GM21526 (cell line): ENCODE measurements around the gene RBM19.
"Not testable (repeated sequence)": the region's sequence is repeated elsewhere in the genome, so short reads cannot be mapped to it uniquely, and the experiment has no call there.

Experiments
- ATAC-seq: cut with Tn5 transposase; IDR thresholded peaks from one replicate; pipeline ENCODE4 v1.9.1; 2021; ENCODE audit warnings: moderate library complexity; ENCODE audit not compliant: unreplicated experiment, low FRiP score

The RBM19 gene, protein sequence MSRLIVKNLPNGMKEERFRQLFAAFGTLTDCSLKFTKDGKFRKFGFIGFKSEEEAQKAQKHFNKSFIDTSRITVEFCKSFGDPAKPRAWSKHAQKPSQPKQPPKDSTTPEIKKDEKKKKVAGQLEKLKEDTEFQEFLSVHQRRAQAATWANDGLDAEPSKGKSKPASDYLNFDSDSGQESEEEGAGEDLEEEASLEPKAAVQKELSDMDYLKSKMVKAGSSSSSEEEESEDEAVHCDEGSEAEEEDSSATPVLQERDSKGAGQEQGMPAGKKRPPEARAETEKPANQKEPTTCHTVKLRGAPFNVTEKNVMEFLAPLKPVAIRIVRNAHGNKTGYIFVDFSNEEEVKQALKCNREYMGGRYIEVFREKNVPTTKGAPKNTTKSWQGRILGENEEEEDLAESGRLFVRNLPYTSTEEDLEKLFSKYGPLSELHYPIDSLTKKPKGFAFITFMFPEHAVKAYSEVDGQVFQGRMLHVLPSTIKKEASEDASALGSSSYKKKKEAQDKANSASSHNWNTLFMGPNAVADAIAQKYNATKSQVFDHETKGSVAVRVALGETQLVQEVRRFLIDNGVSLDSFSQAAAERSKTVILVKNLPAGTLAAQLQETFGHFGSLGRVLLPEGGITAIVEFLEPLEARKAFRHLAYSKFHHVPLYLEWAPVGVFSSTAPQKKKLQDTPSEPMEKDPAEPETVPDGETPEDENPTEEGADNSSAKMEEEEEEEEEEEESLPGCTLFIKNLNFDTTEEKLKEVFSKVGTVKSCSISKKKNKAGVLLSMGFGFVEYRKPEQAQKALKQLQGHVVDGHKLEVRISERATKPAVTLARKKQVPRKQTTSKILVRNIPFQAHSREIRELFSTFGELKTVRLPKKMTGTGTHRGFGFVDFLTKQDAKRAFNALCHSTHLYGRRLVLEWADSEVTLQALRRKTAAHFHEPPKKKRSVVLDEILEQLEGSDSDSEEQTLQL

DNA sequence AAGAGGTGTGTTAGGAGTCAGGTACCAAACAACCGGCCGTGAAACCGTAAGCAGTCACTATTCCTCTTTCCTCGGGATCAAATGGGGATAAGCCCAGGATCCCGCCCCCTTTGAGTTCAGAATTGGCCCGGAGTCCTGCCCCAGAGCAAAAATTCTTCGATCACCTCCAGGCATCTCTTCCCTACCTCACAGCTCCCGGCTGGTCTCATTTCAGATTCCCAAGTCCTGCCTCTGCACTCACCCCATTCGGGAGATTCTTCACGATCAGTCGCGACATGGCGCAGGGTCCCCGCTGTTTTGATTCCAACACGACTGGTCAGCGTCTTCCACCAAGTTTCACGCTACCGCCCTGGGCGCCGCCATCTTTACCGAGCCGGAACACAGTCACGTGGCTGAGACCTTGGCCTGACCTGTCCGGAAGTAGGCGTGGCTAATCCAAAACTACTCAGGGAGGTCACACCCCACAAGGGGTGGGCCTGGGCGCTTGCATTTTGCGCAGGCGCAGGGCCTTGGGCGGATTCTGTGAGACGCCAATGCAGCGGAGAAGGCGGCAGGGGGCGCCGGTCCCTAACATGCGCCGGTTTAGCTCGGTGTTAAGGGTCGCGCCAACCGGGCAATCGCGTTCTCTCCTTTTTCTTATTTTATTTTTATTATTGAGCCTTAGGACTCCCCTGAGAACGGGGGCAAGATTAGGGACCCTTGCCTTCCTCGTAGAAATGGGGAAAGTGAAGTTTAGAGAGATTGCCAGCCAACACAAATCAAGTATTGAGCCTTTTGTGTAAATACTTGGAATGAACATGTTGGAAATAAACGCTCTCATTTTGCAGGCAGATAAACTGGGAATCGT is at the start of gene RBM19:
TSS of gene RBM19 (minus strand) at position 375 of the 847 bp plus-strand sequence. CDS start at position 277, 98 bp downstream.
- ATAC-seq = peak; percentile 97

DNA sequence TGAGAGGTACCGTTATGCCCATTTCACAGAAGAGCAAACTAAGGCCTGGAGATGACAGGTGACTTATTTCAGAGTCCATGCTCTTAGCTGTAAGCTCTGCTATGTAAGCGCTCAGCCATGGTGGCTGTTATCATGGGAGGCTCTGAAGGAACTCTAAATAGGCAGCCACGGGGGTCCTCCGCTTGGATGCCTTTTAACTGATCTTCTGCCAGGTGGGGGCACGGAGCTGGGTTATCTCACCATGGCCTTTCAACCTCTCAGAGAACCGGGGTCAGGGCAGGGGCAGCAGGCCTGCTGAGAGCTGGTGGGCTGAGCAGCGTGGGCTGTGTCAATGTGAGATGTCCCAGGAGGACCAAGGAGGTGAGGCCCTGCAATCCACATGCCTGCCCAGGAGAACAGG is 49.7 kb upstream of the RBM19 start:
- no peak for ATAC-seq

DNA sequence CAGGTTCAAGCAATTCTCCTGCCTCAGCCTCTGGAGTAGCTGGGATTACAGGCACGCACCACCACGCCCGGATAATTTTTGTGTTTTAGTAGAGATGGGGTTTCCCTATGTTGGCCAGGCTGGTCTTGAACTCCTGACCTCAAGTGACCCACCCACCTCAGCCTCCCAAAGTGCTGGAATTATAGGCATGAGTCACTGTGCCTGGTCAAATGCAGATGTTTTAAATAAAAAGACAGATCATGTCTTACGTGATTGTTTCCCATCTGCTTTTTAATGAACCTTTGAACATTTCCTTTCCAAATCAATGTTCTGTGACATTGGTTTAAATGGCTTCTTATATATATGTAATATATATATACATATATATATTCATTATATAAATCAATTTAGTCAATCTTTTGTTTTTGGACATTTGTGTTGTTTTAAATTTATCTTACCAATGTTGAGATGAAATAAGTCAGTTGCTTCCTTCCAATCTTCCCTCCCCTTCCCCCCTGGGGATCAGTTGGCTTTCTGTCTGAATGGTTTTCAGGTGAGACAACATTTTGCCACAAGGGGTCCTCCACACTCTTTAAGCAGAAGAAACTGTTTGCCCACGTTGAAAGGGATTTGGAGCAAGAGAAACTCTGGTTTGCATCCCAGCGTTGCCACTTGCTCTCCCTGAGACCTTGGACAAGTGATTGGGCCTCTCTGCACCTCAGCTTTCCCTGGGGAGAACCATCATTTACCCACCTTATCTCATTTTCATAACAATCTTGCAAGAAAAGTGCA is 47.6 kb upstream of the RBM19 start:
- no peak for ATAC-seq

DNA sequence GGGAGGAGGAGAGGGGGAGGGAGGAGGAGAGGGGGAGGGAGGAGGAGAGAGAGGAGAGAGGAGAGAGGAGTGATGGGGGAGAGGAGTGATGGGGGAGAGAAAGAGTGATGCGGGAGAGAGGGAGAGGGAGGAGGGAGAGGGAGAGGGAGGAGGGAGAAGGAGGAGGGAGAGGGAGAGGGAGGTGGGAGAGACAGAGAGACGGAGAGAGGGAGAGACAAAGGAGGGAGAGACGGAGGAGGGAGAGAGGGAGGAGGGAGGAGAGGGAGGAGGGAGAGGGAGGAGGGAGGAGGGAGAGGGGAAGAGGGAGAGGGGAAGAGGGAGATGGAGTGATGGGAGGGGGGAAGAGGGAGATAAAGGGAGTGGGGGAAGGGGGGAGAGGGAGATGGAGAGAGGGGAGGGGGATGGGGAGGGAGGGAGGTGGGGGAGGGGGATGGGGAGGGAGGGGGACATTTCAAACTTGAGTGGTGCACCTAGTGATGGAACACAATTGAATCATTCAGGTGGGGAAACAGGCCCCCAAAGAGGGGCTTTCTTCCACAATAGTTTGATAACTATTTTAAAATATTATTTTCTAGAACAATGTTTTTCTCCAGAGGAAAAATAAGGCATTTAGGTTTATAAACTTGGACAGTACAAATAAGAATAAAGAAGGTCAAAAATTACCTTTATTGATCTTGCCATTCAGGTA is 46.8 kb upstream of the RBM19 start:
- ATAC-seq = no peak

DNA sequence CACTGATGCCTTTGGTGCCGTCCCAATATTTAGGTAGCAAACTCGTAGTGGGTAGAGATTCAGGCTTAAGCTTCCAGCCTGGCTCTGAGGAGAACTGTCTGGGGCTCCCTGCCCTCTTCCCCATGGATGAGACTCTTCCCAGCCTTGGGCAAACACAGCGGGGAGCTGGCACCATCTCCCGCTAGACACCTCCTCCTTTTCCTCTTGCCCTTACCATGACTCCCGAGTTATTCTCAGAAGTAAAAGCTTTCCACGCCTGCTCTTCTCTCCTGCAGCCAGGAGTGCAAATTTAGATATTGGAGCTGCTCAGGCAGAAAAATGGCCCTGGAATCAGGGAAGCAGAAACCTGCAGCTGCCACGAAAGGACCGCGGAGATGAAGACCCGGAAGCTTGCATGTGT is 45.6 kb upstream of the RBM19 start:
- ATAC-seq = no peak

DNA sequence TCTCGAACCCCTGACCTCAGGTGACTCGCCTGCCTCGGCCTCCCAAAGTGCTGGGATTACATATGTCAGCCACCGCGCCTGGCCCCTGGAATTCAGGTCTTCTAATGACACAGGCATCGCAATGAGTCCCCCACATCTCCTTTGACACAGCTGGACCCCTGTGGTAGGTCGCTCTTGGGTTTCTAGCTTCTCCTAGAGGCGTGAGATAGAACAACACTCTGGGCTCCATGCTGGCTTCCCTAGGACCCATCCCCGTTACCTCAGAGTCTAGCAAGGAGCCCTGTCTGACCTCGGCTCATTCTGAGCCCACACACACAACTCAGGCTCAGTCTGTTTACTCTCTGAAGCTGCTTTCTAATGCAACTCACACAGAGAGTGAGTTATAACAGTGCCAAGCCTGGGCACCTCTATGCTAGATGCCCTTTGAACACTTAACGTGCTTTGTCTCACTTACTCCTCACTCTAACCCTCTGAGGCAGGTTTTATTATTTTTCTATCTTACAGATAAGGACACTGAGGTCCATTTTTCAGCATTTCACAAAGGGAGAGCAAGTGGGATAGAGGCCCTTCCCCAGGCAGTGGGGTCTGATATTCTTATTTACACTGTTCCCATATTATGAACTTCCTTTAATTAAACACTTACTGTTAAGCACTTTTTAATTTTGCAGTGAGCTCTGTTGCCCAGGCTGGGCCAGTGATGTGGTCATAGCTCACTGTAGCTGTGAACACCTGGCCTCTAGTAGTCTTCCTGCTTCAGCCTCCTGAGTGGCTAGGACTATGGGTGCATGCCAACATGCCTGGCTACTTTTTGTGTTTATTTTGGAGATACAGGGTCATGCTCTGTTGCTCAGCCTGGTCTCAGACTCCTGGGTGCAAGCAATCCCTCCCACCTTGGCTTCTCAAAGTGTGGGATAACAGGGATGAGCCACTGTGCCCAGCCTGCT is 40.6 kb upstream of the RBM19 start:
- ATAC-seq = no peak

DNA sequence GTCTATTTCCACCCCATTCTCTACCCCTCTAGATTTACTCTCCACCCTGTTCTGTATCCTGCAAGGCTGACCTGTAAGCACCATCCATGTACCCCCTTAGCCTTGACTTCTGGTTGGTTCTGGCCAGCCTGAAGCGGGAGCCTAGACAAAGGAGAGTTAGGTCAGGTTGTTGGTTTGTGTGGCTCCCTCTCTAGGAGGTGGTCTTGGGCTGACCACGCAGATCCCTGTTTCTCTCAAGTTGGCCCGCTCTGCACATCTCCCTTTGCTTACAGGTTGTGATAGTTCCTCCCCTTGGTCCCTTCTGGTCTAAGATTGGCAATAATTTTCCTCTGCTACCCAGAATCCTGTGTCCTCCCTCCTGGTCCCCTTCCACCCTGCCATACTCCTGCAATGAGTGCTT is 38.3 kb upstream of the RBM19 start:
- ATAC-seq = no peak

DNA sequence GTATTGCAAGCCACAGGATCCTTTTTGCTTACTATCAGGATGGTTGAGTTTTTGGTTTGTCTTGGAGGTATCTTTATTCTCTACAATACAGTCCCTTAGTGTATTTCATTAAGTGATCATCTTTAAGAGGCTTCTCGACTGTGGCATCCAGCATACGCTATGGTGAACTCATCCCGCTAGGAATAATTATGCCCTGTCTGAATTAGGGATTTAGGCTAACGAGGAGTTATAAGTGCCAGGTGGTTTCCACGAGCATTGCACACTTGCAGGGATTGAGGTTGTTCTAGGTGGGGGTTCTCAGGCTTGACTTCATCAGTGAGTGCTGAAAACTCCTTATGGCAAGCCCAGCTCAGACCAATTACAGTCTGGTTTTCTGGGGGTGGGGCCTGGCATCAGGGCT is 37.2 kb upstream of the RBM19 start:
- no peak for ATAC-seq

DNA sequence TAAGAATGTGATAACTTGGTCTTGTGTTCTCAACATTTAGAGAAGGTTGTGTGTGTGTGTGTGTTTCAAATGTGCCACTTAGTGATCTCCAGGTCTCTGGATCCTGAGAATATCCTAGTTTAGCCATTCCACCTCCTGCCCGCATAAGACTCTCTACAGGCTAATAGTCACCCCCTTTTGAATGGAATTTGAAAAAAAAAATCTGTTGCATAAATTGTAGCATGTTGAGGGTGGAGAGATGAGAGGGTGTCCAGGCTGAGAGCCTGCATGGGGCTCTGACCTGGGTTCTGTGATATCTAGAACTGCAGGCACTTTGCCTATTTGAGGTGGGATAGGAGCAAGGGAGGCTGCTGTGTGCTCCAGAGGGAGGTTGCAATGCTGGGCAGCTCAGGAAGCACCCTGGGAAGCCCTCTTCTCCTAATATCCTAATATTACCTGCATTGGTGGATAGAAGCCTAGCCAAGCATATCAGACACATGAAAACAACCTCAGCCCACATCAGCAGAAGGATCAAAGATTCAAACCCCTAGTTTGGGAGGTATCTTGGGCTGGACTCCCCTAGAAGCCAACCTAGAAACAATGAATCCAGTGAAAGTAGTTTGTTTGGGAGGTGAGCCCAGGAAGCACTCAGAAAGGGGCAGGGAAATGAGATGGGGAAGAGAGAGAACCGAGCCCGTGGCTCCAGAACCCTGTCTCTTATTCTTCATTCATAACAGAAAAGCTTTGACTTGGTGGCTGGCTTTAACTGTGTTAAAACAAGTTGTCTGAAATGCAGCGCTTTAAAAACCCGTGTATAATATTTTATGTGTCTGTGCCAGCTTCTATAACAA is 35.6 kb upstream of the RBM19 start:
- no peak for ATAC-seq

DNA sequence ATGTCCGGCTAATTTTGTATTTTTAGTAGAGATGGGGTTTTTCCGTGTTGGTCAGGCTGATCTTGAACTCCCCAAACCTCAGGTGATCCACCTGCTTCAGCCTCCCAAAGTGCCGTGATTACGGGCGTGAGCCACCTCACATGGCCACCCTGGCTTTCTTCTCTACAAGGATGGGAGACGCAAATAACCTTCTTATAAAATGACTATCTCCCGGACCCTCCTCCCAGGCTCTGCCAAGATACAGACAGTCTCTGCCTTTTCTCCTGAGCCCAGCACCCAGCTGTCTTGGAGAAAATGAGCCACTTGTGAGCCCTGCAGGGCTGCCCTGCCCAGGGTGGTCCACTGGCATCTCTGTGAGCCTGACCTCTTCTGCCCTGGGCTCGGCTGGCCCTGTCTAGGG is 34.7 kb upstream of the RBM19 start:
- ATAC-seq = no peak

DNA sequence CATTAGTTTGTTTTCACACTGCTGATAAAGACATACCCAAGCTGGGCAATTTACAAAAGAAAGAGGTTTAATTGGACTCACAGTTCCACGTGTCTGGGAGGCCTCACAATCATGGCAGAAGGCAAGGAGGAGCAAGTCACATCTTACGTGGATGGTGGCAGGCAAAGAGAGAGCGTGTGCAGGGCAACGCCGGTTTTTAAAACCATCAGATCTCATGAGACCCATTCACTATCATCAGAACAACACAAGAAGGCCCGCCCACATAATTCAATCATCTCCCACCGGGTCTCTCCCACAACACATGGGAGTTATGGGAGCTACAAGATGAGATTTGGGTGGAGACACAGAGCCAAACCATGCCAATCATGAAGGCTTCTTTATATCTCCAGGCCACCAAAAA is 34.1 kb upstream of the RBM19 start:
- ATAC-seq = not testable (repeated sequence)

DNA sequence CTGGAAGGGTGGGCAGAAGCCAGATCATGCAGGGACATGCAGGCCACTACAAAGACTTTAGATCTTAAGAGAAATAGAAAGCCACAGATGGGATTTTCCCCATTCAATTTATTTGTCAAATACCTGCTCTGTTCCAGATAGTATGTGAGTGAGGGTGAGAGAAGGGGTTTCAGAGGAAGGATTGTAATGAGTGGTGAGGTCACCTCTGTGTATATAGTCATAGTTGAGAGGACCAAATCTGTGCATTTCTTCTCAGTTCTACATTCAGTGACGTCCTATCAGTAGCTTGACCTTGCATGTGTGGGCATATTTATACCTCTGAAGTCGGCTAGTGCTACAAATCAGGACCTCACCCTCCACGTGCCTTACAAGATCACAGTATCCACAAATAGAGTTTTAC is 31.2 kb upstream of the RBM19 start:
- ATAC-seq = no peak

DNA sequence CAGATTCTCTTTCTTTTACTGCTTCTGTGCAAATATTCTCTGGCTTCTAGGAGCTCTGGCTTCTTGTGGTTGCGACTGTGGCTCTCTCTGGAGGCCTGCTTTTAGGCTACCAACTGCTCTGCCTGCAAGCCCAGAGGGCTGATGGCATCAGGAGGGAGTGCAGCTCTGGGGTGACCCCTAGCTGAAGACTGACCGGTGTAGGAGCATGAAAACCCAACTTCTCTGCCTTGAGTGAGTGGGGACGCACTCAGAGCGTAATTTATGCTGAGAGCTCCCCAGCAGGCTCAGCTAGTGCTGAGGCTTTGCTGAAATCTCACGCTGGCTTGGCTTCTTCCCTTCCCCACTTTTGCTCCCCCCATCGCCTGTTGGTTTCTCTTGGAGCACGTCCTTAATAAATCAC is 29.9 kb upstream of the RBM19 start:
- no peak for ATAC-seq

DNA sequence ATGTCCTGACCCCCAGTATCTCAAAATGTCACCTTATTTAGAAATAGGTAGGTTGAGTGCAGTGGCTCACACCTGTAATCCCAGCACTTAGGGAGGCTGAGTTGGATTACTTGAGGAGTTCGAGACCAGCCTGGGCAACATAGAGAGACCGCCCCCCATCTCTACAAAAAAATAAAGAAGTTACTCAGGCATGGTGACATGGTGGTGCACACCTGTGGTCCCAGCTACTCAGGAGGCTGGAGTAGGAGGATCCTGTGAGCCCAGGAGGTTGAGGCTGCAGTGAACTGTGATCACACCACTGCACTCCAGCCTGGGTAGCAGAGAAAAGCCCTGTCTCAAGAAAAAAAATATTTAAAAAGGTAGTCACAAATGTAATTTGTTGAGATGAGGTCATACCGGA is 27.9 kb upstream of the RBM19 start:
- no peak for ATAC-seq

DNA sequence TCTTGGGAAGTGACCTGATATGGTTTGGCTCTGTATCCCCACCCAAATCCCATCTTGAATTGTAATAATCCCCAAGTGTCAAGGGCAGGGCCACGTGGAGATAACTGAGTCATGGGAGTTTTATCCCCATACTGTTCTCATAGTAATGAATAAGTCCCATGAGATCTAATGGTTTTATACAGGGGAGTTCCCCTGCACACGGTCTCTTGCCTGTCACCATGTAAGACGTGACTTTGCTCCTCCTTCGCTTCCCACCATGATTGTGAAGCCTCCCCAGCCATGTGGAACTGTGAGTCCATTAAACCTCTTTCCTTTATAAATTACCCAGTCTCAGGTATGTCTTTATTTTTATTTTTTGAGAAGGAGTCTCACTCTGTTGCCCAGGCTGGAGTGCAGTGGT is 26.6 kb upstream of the RBM19 start:
- ATAC-seq = not testable (repeated sequence)

DNA sequence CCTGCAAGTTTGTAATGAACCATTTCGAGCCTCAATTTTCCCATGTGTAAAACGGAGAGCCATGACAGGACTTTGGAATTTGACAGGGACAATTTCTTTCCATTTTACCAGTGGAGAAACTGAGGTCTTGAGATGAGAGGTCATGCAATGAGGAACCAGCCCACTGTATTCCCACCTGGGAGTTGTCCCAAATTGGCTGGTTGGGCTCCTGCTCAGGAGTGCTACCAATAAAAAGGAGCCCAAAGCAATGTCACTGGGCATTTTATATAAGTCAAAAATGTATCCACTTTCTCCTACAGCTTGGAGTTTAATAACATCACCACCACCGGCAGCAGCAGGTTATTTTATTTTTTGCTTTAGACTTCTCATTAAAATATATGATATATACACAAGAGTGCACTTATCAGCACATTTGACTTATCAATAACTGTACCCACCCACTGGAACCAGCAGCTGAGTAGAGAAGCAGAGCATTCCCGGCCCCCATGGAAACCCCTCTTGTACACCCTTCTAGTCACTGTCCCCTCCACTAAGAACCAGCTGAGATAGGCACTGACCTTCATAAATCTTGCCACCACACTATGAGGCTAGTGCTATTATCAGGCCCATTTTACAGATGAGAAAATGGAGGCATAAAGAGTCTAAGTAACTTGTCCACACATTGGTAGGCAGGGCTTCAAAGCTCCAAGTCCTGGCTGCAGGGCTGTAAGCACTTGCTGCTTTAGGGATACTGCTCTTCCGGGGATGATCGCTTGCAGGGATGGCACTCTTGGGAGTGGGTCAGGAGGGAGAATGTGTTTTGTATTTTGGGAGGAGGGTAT is 25.3 kb upstream of the RBM19 start:
- ATAC-seq = no peak
